ENCODE measurements around the gene PRKX.
"Not testable (repeated sequence)": the region's sequence is repeated elsewhere in the genome, so short reads cannot be mapped to it uniquely, and the experiment has no call there.

Gene PRKX

GRCh38 chrX:3584415-3584996, 128.9 kb downstream of the PRKX start:
- H3K4me3 ChIP-seq (ENCODE audit: low read depth, low read length): no peak overlapping the region
- no peak for DNase-seq (ENCODE audit: low read depth)
- TF ChIP-seq CTCF (IDR thresholded peaks at IDR 0.05; ENCODE audit: insufficient read depth, low read depth, low read length, missing control alignments): no peak

- no peak for TF ChIP-seq CTCF (IDR thresholded peaks at IDR 0.05; ENCODE audit: insufficient read depth, low read depth, low read length, missing control alignments)
- no peak for DNase-seq (ENCODE audit: low read depth)
- H3K4me3 ChIP-seq (ENCODE audit: low read depth, low read length): no peak overlapping the region
Measured at GRCh38 chrX:3582451-3582850, 131.0 kb downstream of the PRKX start.

- H3K4me3 ChIP-seq (ENCODE audit: low read depth, low read length): no peak overlapping the region
- DNase-seq (ENCODE audit: low read depth): no peak
- TF ChIP-seq CTCF (IDR thresholded peaks at IDR 0.05; ENCODE audit: insufficient read depth, low read depth, low read length, missing control alignments): no peak
Measured at GRCh38 chrX:3581609-3582108, 131.8 kb downstream of the PRKX start.

- DNase-seq (ENCODE audit: low read depth): no peak
- H3K4me3 ChIP-seq (ENCODE audit: low read depth, low read length): no peak overlapping the region
- TF ChIP-seq CTCF (IDR thresholded peaks at IDR 0.05; ENCODE audit: insufficient read depth, low read depth, low read length, missing control alignments): no peak
Measured at GRCh38 chrX:3577551-3577950, 135.9 kb downstream of the PRKX start.

GRCh38 chrX:3576886-3577501, 136.5 kb downstream of the PRKX start:
- no peak overlapping the region for H3K4me3 ChIP-seq (ENCODE audit: low read depth, low read length)
- DNase-seq (ENCODE audit: low read depth): no peak
- no peak for TF ChIP-seq CTCF (IDR thresholded peaks at IDR 0.05; ENCODE audit: insufficient read depth, low read depth, low read length, missing control alignments)

GRCh38 chrX:3567686-3568085, 145.8 kb downstream of the PRKX start:
- DNase-seq (ENCODE audit: low read depth): no peak
- no peak overlapping the region for H3K4me3 ChIP-seq (ENCODE audit: low read depth, low read length)
- no peak for TF ChIP-seq CTCF (IDR thresholded peaks at IDR 0.05; ENCODE audit: insufficient read depth, low read depth, low read length, missing control alignments)

- no peak for TF ChIP-seq CTCF (IDR thresholded peaks at IDR 0.05; ENCODE audit: insufficient read depth, low read depth, low read length, missing control alignments)
Measured at GRCh38 chrX:3563451-3563850, 150.0 kb downstream of the PRKX start.

GRCh38 chrX:3560010-3560409, 153.4 kb downstream of the PRKX start:
- DNase-seq (ENCODE audit: low read depth); H3K4me3 ChIP-seq (ENCODE audit: low read depth, low read length): not testable (repeated sequence)

More at GRCh38 chrX:3563451-3563850, 150.0 kb downstream of the PRKX start:
- no peak for DNase-seq (ENCODE audit: low read depth)
- no peak overlapping the region for H3K4me3 ChIP-seq (ENCODE audit: low read depth, low read length)

Measured in GM12865 (cell line).